Measurements from ENCODE around the gene ANAPC4.

ANAPC4 gene

GRCh38 chr4:25346913-25347312, 30.1 kb upstream of the ANAPC4 start:
- no peaks in the 10 kb centered on the region for H3K79me2 ChIP-seq (ENCODE audit: control insufficient read depth, low read length)
- H3K4me2 ChIP-seq (ENCODE audit: low read length) = no peak overlapping the region
- H4K20me1 ChIP-seq (ENCODE audit: control insufficient read depth, insufficient read depth, low read depth, low read length) = no peaks in the 10 kb centered on the region
- H3K36me3 ChIP-seq (ENCODE audit: control insufficient read depth, low read length) = peaks cover 5% of the 10 kb centered on the region; the same call in 1 of the 2 replicates
- H3K9me2 ChIP-seq (replicated peaks; ENCODE audit: control insufficient read depth, low read length) = no peaks in the 10 kb centered on the region
- TF ChIP-seq CTCF (IDR thresholded peaks at IDR 0.05; ENCODE audit: low read depth, low read length, poor library complexity, severe bottlenecking) (no peak), EZH2phosphoT487 (IDR thresholded peaks at IDR 0.05; ENCODE audit: borderline replicate concordance, low read length) (no peak)
- H3K27me3 ChIP-seq (ENCODE audit: control insufficient read depth, low read length) = no peaks in the 10 kb centered on the region
- no peaks in the 10 kb centered on the region for H3F3A ChIP-seq (ENCODE audit: control insufficient read depth, insufficient read depth)
- H3K4me3 ChIP-seq (ENCODE audit: low read length) = no peak overlapping the region
- no peaks in the 10 kb centered on the region for H3K9me3 ChIP-seq (ENCODE audit: control insufficient read depth, insufficient read depth, low read length)
- H3K4me1 ChIP-seq (ENCODE audit: control insufficient read depth, low read length) = no peaks in the 10 kb centered on the region
- no peak overlapping the region for H3K27ac ChIP-seq (ENCODE audit: low read depth, low read length)

GRCh38 chr4:25347473-25347872, 29.6 kb upstream of the ANAPC4 start:
- Histone ChIP-seq H3K27me3 (ENCODE audit: control insufficient read depth, low read length) (no peaks in the 10 kb centered on the region), H3K4me3 (ENCODE audit: low read length) (no peak overlapping the region), H3K4me2 (ENCODE audit: low read length) (no peak overlapping the region), H3K36me3 (ENCODE audit: control insufficient read depth, low read length) (peaks cover 5% of the 10 kb centered on the region; the same call in 1 of the 2 replicates), H3K4me1 (ENCODE audit: control insufficient read depth, low read length) (no peaks in the 10 kb centered on the region), H3K9me3 (ENCODE audit: control insufficient read depth, insufficient read depth, low read length) (no peaks in the 10 kb centered on the region), H3K9me2 (replicated peaks; ENCODE audit: control insufficient read depth, low read length) (no peaks in the 10 kb centered on the region), H3F3A (ENCODE audit: control insufficient read depth, insufficient read depth) (no peaks in the 10 kb centered on the region), H3K27ac (ENCODE audit: low read depth, low read length) (no peak overlapping the region), H3K79me2 (ENCODE audit: control insufficient read depth, low read length) (no peaks in the 10 kb centered on the region), H4K20me1 (ENCODE audit: control insufficient read depth, insufficient read depth, low read depth, low read length) (no peaks in the 10 kb centered on the region)
- TF ChIP-seq CTCF (IDR thresholded peaks at IDR 0.05; ENCODE audit: low read depth, low read length, poor library complexity, severe bottlenecking) (no peak), EZH2phosphoT487 (IDR thresholded peaks at IDR 0.05; ENCODE audit: borderline replicate concordance, low read length) (no peak)

DNA sequence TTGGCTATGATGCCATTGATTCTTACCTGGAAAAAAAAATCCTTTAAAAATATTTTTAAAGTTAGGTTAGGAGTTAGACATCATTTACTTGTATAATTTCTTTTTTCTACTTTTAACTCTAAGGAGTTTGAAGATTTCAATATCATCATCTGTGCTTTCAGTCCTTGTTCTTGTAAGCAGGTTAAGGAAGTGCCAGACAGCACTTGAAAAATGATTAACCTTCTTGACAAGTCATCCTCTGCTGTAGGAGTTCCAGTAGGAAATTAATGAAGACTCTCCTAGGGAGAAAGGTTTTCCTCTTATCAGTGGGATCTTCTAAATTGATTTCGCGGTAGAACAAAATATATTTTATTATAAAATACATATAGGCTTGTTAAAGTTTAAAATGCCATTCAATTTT, 29.1 kb upstream of the ANAPC4 start:
- H3F3A ChIP-seq (ENCODE audit: control insufficient read depth, insufficient read depth) = no peaks in the 10 kb centered on the region
- no peak overlapping the region for H3K27ac ChIP-seq (ENCODE audit: low read depth, low read length)
- H3K27me3 ChIP-seq (ENCODE audit: control insufficient read depth, low read length) = no peaks in the 10 kb centered on the region
- H3K36me3 ChIP-seq (ENCODE audit: control insufficient read depth, low read length) = peaks cover 5% of the 10 kb centered on the region; the same call in 1 of the 2 replicates
- no peaks in the 10 kb centered on the region for H4K20me1 ChIP-seq (ENCODE audit: control insufficient read depth, insufficient read depth, low read depth, low read length)
- no peaks in the 10 kb centered on the region for H3K79me2 ChIP-seq (ENCODE audit: control insufficient read depth, low read length)
- H3K4me2 ChIP-seq (ENCODE audit: low read length) = no peak overlapping the region
- no peaks in the 10 kb centered on the region for H3K4me1 ChIP-seq (ENCODE audit: control insufficient read depth, low read length)
- H3K9me3 ChIP-seq (ENCODE audit: control insufficient read depth, insufficient read depth, low read length) = no peaks in the 10 kb centered on the region
- TF ChIP-seq CTCF (IDR thresholded peaks at IDR 0.05; ENCODE audit: low read depth, low read length, poor library complexity, severe bottlenecking) (no peak), EZH2phosphoT487 (IDR thresholded peaks at IDR 0.05; ENCODE audit: borderline replicate concordance, low read length) (no peak)
- no peaks in the 10 kb centered on the region for H3K9me2 ChIP-seq (replicated peaks; ENCODE audit: control insufficient read depth, low read length)
- no peak overlapping the region for H3K4me3 ChIP-seq (ENCODE audit: low read length)

Measured in DOHH2 (cell line).